ENCODE data around the gene RSPH10B2.
"Not testable (repeated sequence)": the region's sequence is repeated elsewhere in the genome, so short reads cannot be mapped to it uniquely, and the experiment has no call there.

Gene RSPH10B2

GRCh38 chr7:6833636-6834035 is 79.7 kb downstream of the RSPH10B2 start:
- ChIA-PET POLR2A (no interaction called here), CTCF (no interaction called here)
- H3K4me1 ChIP-seq (ENCODE audit: control insufficient read depth, insufficient read depth, low read length), result no peaks in the 10 kb centered on the region
- H3K27ac ChIP-seq (ENCODE audit: extremely low read depth, low read depth, low read length), result no peak overlapping the region
- H3K4me3 ChIP-seq (ENCODE audit: low read depth, low read length), result no peak overlapping the region
- no peak for TF ChIP-seq ZNF449 (tag by site-specific recombination; IDR thresholded peaks at IDR 0.05)
- TF ChIP-seq ZNF768 (tag by site-specific recombination; IDR thresholded peaks at IDR 0.05), result no peak
- TF ChIP-seq SP2 (tag by site-specific recombination; IDR thresholded peaks at IDR 0.05), result no peak
- no peak for TF ChIP-seq INSM2 (tag by site-specific recombination; IDR thresholded peaks at IDR 0.05)
- H3K36me3 ChIP-seq (ENCODE audit: control insufficient read depth in 2 of 2, insufficient read depth in 1 of 2, low read length in 2 of 2), result no peaks in the 10 kb centered on the region
- H3K9me3 ChIP-seq (ENCODE audit: control insufficient read depth, insufficient read depth, low read depth, low read length), result no peaks in the 10 kb centered on the region

- H3K4me1 ChIP-seq (ENCODE audit: control insufficient read depth, insufficient read depth, low read length); H3K4me3 ChIP-seq (ENCODE audit: low read depth, low read length); H3K9me3 ChIP-seq (ENCODE audit: control insufficient read depth, insufficient read depth, low read depth, low read length); H3K27ac ChIP-seq (ENCODE audit: extremely low read depth, low read depth, low read length); POLR2A ChIA-PET; CTCF ChIA-PET; H3K36me3 ChIP-seq (ENCODE audit: control insufficient read depth in 2 of 2, insufficient read depth in 1 of 2, low read length in 2 of 2): not testable (repeated sequence)
These were observed 81.6 kb downstream of the RSPH10B2 start for GRCh38 chr7:6835521-6835920.

GRCh38 chr7:6837081-6837480 is 83.2 kb downstream of the RSPH10B2 start:
- H3K27ac ChIP-seq (ENCODE audit: extremely low read depth, low read depth, low read length); H3K4me3 ChIP-seq (ENCODE audit: low read depth, low read length); POLR2A ChIA-PET; H3K36me3 ChIP-seq (ENCODE audit: control insufficient read depth in 2 of 2, insufficient read depth in 1 of 2, low read length in 2 of 2); CTCF ChIA-PET; H3K4me1 ChIP-seq (ENCODE audit: control insufficient read depth, insufficient read depth, low read length); H3K9me3 ChIP-seq (ENCODE audit: control insufficient read depth, insufficient read depth, low read depth, low read length): not testable (repeated sequence)

GRCh38 chr7:6842278-6842921 is 88.5 kb downstream of the RSPH10B2 start:
- POLR2A ChIA-PET; H3K27ac ChIP-seq (ENCODE audit: extremely low read depth, low read depth, low read length); H3K36me3 ChIP-seq (ENCODE audit: control insufficient read depth in 2 of 2, insufficient read depth in 1 of 2, low read length in 2 of 2); H3K4me1 ChIP-seq (ENCODE audit: control insufficient read depth, insufficient read depth, low read length); H3K4me3 ChIP-seq (ENCODE audit: low read depth, low read length); H3K9me3 ChIP-seq (ENCODE audit: control insufficient read depth, insufficient read depth, low read depth, low read length): not testable (repeated sequence)
- CTCF ChIA-PET, result interaction anchor here (1.0 kb wide), 1 partner anchor 492 kb away, joined by 4 read pairs; no protein-coding TSS in a partner anchor

- POLR2A ChIA-PET; H3K27ac ChIP-seq (ENCODE audit: extremely low read depth, low read depth, low read length); H3K4me3 ChIP-seq (ENCODE audit: low read depth, low read length); CTCF ChIA-PET; H3K9me3 ChIP-seq (ENCODE audit: control insufficient read depth, insufficient read depth, low read depth, low read length); H3K36me3 ChIP-seq (ENCODE audit: control insufficient read depth in 2 of 2, insufficient read depth in 1 of 2, low read length in 2 of 2); H3K4me1 ChIP-seq (ENCODE audit: control insufficient read depth, insufficient read depth, low read length): not testable (repeated sequence)
These were observed 89.2 kb downstream of the RSPH10B2 start for GRCh38 chr7:6843092-6843491.

GRCh38 chr7:6843654-6844053 is 89.8 kb downstream of the RSPH10B2 start:
- POLR2A ChIA-PET; H3K4me3 ChIP-seq (ENCODE audit: low read depth, low read length); H3K4me1 ChIP-seq (ENCODE audit: control insufficient read depth, insufficient read depth, low read length); H3K9me3 ChIP-seq (ENCODE audit: control insufficient read depth, insufficient read depth, low read depth, low read length); H3K27ac ChIP-seq (ENCODE audit: extremely low read depth, low read depth, low read length); CTCF ChIA-PET; H3K36me3 ChIP-seq (ENCODE audit: control insufficient read depth in 2 of 2, insufficient read depth in 1 of 2, low read length in 2 of 2): not testable (repeated sequence)

GRCh38 chr7:6845971-6846449 is 92.1 kb downstream of the RSPH10B2 start:
- H3K27ac ChIP-seq (ENCODE audit: extremely low read depth, low read depth, low read length); H3K9me3 ChIP-seq (ENCODE audit: control insufficient read depth, insufficient read depth, low read depth, low read length); POLR2A ChIA-PET; H3K36me3 ChIP-seq (ENCODE audit: control insufficient read depth in 2 of 2, insufficient read depth in 1 of 2, low read length in 2 of 2); H3K4me1 ChIP-seq (ENCODE audit: control insufficient read depth, insufficient read depth, low read length); CTCF ChIA-PET; H3K4me3 ChIP-seq (ENCODE audit: low read depth, low read length): not testable (repeated sequence)

GRCh38 chr7:6847751-6848150 is 93.8 kb downstream of the RSPH10B2 start:
- H3K36me3 ChIP-seq (ENCODE audit: control insufficient read depth in 2 of 2, insufficient read depth in 1 of 2, low read length in 2 of 2); H3K4me1 ChIP-seq (ENCODE audit: control insufficient read depth, insufficient read depth, low read length); H3K9me3 ChIP-seq (ENCODE audit: control insufficient read depth, insufficient read depth, low read depth, low read length); POLR2A ChIA-PET; CTCF ChIA-PET; H3K27ac ChIP-seq (ENCODE audit: extremely low read depth, low read depth, low read length); H3K4me3 ChIP-seq (ENCODE audit: low read depth, low read length): not testable (repeated sequence)

Data from HEK293 (cell line).